H9 (cell line): ENCODE data around the gene HNF4A. TPM values are rescaled to one million over a fixed set of nuclear protein-coding genes. Genes with fewer than 3 reads are reported as not detected.

Source experiments
- DNase-seq: peaks from one replicate; pipeline ENCODE4 v3.0.0-alpha.2; 2017
- H2AFZ ChIP-seq: one replicate; pipeline ENCODE4 v1.6.1; 2013; ENCODE audit warnings: mild to moderate bottlenecking, low read length, control low read depth, moderate library complexity
- H2AK5ac ChIP-seq: 2 replicates; pipeline ENCODE4 v1.6.1; 2013; ENCODE audit warnings: low read length, control low read depth, mixed read lengths; ENCODE audit not compliant: insufficient read length
- H2BK120ac ChIP-seq: one replicate; pipeline ENCODE4 v1.6.1; 2013; ENCODE audit warnings: low read depth, mild to moderate bottlenecking, low read length, control low read depth, inconsistent platforms; ENCODE audit not compliant: poor library complexity, severe bottlenecking
- H2BK12ac ChIP-seq: 2 replicates; pipeline ENCODE4 v1.6.1; 2013; ENCODE audit warnings: low read length, control low read depth, mixed read lengths, low read depth; ENCODE audit not compliant: insufficient read length
- H2BK15ac ChIP-seq: 2 replicates; pipeline ENCODE4 v1.6.1; 2013; ENCODE audit warnings: low read depth, low read length, control low read depth
- H2BK20ac ChIP-seq: one replicate; pipeline ENCODE4 v1.6.1; 2013; ENCODE audit warnings: low read depth, mild to moderate bottlenecking, low read length, control low read depth, inconsistent platforms; ENCODE audit not compliant: poor library complexity, severe bottlenecking
- H2BK5ac ChIP-seq: 2 replicates; pipeline ENCODE4 v1.6.1; 2013; ENCODE audit warnings: low read length, control low read depth, mixed read lengths; ENCODE audit not compliant: insufficient read length
- H3K14ac ChIP-seq: 2 replicates; pipeline ENCODE4 v1.6.1; 2013; ENCODE audit warnings: low read length, control low read depth; ENCODE audit not compliant: insufficient read depth
- H3K18ac ChIP-seq: 2 replicates; pipeline ENCODE4 v1.6.1; 2013; ENCODE audit warnings: low read depth, mild to moderate bottlenecking, mixed read lengths, low read length, control low read depth; ENCODE audit not compliant: insufficient read length
- H3K23ac ChIP-seq: 2 replicates; pipeline ENCODE4 v1.6.1; 2013; ENCODE audit warnings: low read length, control low read depth, mixed read lengths, low read depth; ENCODE audit not compliant: insufficient read length
- H3K23me2 ChIP-seq: 2 replicates; pipeline ENCODE4 v1.6.1; 2013; ENCODE audit warnings: low read depth, mild to moderate bottlenecking, mixed read lengths, low read length, control low read depth; ENCODE audit not compliant: insufficient read length, poor library complexity, severe bottlenecking
- H3K27ac ChIP-seq: 2 replicates; pipeline ENCODE4 v1.5.1; 2013; ENCODE audit warnings: low read length, control low read depth, mixed read lengths, low read depth; ENCODE audit not compliant: insufficient read length
- H3K27me3 ChIP-seq: 2 replicates; pipeline ENCODE4 v1.6.1; 2013; ENCODE audit warnings: low read length, control low read depth, inconsistent platforms; ENCODE audit not compliant: insufficient read depth
- H3K4ac ChIP-seq: 2 replicates; pipeline ENCODE4 v1.6.1; 2013; ENCODE audit warnings: low read depth, mild to moderate bottlenecking, control low read depth, inconsistent platforms, low read length, moderate library complexity
- H3K4me1 ChIP-seq: 2 replicates; pipeline ENCODE4 v1.6.1; 2013; ENCODE audit warnings: low read length, control low read depth, inconsistent platforms; ENCODE audit not compliant: insufficient read depth
- H3K4me2 ChIP-seq: 2 replicates; pipeline ENCODE4 v1.6.1; 2013; ENCODE audit warnings: low read length, control low read depth, mixed read lengths; ENCODE audit not compliant: insufficient read length, insufficient read depth
- H3K56ac ChIP-seq: 2 replicates; pipeline ENCODE4 v1.6.1; 2013; ENCODE audit warnings: low read depth, mild to moderate bottlenecking, mixed read lengths, low read length, control low read depth; ENCODE audit not compliant: insufficient read length
- H3K79me1 ChIP-seq: 2 replicates; pipeline ENCODE4 v1.6.1; 2013; ENCODE audit warnings: low read depth, mild to moderate bottlenecking, moderate library complexity, low read length, control low read depth, inconsistent platforms; ENCODE audit not compliant: insufficient read depth, poor library complexity, severe bottlenecking
- H3K79me2 ChIP-seq: 2 replicates; pipeline ENCODE4 v1.6.1; 2013; ENCODE audit warnings: low read length, control low read depth, inconsistent platforms; ENCODE audit not compliant: insufficient read depth
- H3K9ac ChIP-seq: 2 replicates; pipeline ENCODE4 v1.6.1; 2013; ENCODE audit warnings: low read length, control low read depth, mixed read lengths; ENCODE audit not compliant: insufficient read length; ENCODE audit errors: extremely low read depth
- H3K9me3 ChIP-seq: one replicate; pipeline ENCODE4 v1.6.1; 2013; ENCODE audit warnings: low read depth, low read length, inconsistent platforms; ENCODE audit not compliant: control insufficient read depth
- H3T11ph ChIP-seq: one replicate; pipeline ENCODE4 v1.6.1; 2013; ENCODE audit warnings: mild to moderate bottlenecking, low read length, control low read depth, inconsistent platforms
- H4K20me1 ChIP-seq: one replicate; pipeline ENCODE4 v1.6.1; 2013; ENCODE audit not compliant: control insufficient read depth, insufficient read length, insufficient read depth
- H4K5ac ChIP-seq: 2 replicates; pipeline ENCODE4 v1.6.1; 2013; ENCODE audit warnings: low read depth, mild to moderate bottlenecking, mixed read lengths, low read length, control low read depth; ENCODE audit not compliant: insufficient read length
- H4K8ac ChIP-seq: replicated peaks from 2 replicates; pipeline ENCODE4 v1.6.1; 2013; ENCODE audit warnings: low read length, control low read depth, mixed read lengths, low read depth; ENCODE audit not compliant: insufficient read length
- H4K91ac ChIP-seq: 2 replicates; pipeline ENCODE4 v1.6.1; 2013; ENCODE audit warnings: low read depth, mild to moderate bottlenecking, moderate library complexity, mixed read lengths, low read length, control low read depth; ENCODE audit not compliant: insufficient read length
- H3K27ac Mint-ChIP-seq, 3 experiments: 2 replicates in 2 of 3; 3 replicates in 1 of 3; pipeline ENCODE4 v1.8.0; 2020 to 2021; ENCODE audit warnings: mixed read lengths in 3 of 3, mild to moderate bottlenecking in 1 of 3, moderate library complexity in 1 of 3
- H3K27me3 Mint-ChIP-seq: 2 replicates; pipeline ENCODE4 v1.8.0; 2021; ENCODE audit warnings: low read depth, mild to moderate bottlenecking, moderate library complexity, mixed read lengths
- H3K36me3 Mint-ChIP-seq, 3 experiments: 2 replicates in 2 of 3; 3 replicates in 1 of 3; pipeline ENCODE4 v1.8.0; 2020 to 2021; ENCODE audit warnings: low read depth in 3 of 3, mixed read lengths in 3 of 3; ENCODE audit not compliant: insufficient read depth in 1 of 3
- H3K4me1 Mint-ChIP-seq, 2 experiments: 2 replicates each; pipeline ENCODE4 v1.8.0; 2020; ENCODE audit warnings: mixed read lengths in 2 of 2
- H3K4me3 Mint-ChIP-seq, 2 experiments: 2 replicates in 1 of 2; 3 replicates in 1 of 2; pipeline ENCODE4 v1.8.0; 2020 to 2021; ENCODE audit warnings: mild to moderate bottlenecking in 2 of 2, mixed read lengths in 2 of 2, moderate library complexity in 1 of 2
- H3K9me3 Mint-ChIP-seq, 2 experiments: 2 replicates in 1 of 2; 3 replicates in 1 of 2; pipeline ENCODE4 v1.8.0; 2020; ENCODE audit warnings: mild to moderate bottlenecking in 2 of 2, mixed read lengths in 2 of 2, moderate library complexity in 1 of 2
- WGBS: extraction: QIAGEN DNeasy Blood & Tissue Kit; methylation state at CpG from one replicate; pipeline ENCODE4 v1.1.7; 2013; ENCODE audit warnings: missing lambda C conversion rate, low lambda C conversion rate, mixed read lengths; ENCODE audit not compliant: insufficient read length; ENCODE audit errors: extremely low coverage; 5-methylcytosine and 5-hydroxymethylcytosine counted together
- total RNA-seq: library from RNA; stranded (reverse); gene quantifications from 2 replicates; pipeline ENCODE4 v1.2.1, GENCODE V29; 2021
- TF ChIP-seq, protein P1 (sequence below): fragments of 200-600 bp; sonication (generic); conservative IDR thresholded peaks from 3 replicates; pipeline ENCODE4 v1.8.0; 2021; ENCODE audit warnings: antibody characterized with exemption, mild to moderate bottlenecking

Gene HNF4A
- total RNA-seq, 1 experiment from 2014 or later, result not detected

DNA sequence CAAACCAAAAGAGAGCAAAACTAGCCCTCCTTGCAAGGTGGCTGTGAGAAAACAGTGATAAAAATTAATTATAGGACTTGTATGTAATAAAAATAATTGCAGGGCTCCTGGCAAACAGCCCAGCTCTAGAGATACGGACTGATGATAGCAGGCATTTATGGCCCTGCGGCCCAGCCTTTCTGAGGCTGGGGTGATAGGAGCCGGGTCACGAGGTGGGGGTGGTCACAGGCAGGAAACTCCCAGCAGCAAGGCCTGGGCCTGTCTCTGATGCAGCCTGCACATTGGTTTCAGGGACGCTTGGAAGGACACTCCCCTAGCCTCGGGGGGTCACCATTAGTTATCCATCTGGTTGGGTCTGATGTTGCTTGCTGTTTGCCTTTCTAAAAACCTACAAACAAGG lies 101.5 kb downstream of the HNF4A start:
- Histone ChIP-seq H2AK5ac (no peak overlapping the region), H3K4ac (no peak overlapping the region), H4K20me1 (no peaks in the 10 kb centered on the region), H3K23me2 (no peaks in the 10 kb centered on the region), H3K18ac (no peak overlapping the region), H3K9me3 (no peaks in the 10 kb centered on the region), H3T11ph (no peak overlapping the region), H2BK20ac (no peak overlapping the region), H3K14ac (no peak overlapping the region), H4K5ac (no peak overlapping the region), H3K23ac (no peak overlapping the region), H3K56ac (no peak overlapping the region), H2BK5ac (no peak overlapping the region), H3K4me2 (no peak overlapping the region), H3K27ac (no peak overlapping the region), H3K9ac (no peak overlapping the region), H4K8ac (no peak overlapping the region), H2BK12ac (no peak overlapping the region), H3K79me1 (no peaks in the 10 kb centered on the region), H2BK15ac (no peak overlapping the region), H2BK120ac (no peak overlapping the region), H3K79me2 (no peaks in the 10 kb centered on the region), H3K27me3 (no peaks in the 10 kb centered on the region), H3K4me1 (no peaks in the 10 kb centered on the region), H4K91ac (no peak overlapping the region), H2AFZ (no peak overlapping the region)
- WGBS, result no CpG with 5 or more reads among the region's 6 CpGs
- Mint-ChIP-seq H3K4me1 (peaks cover 9 to 10% of the 10 kb centered on the region in 2 experiments), H3K9me3 (no peaks in the 10 kb centered on the region), H3K27me3 (no peaks in the 10 kb centered on the region), H3K27ac (no peak overlapping the region), H3K4me3 (no peak overlapping the region), H3K36me3 (no peaks in the 10 kb centered on the region)
- DNase-seq, result no peak
- TF ChIP-seq, protein P1, sequence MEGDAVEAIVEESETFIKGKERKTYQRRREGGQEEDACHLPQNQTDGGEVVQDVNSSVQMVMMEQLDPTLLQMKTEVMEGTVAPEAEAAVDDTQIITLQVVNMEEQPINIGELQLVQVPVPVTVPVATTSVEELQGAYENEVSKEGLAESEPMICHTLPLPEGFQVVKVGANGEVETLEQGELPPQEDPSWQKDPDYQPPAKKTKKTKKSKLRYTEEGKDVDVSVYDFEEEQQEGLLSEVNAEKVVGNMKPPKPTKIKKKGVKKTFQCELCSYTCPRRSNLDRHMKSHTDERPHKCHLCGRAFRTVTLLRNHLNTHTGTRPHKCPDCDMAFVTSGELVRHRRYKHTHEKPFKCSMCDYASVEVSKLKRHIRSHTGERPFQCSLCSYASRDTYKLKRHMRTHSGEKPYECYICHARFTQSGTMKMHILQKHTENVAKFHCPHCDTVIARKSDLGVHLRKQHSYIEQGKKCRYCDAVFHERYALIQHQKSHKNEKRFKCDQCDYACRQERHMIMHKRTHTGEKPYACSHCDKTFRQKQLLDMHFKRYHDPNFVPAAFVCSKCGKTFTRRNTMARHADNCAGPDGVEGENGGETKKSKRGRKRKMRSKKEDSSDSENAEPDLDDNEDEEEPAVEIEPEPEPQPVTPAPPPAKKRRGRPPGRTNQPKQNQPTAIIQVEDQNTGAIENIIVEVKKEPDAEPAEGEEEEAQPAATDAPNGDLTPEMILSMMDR, result no peak
